ENCODE results near the gene IL3RA.
"Not testable (repeated sequence)": the region's sequence is repeated elsewhere in the genome, so short reads cannot be mapped to it uniquely, and the experiment has no call there.

Gene IL3RA

GRCh38 chrX:1332433-1332832, 4.2 kb upstream of the IL3RA start:
- not testable (repeated sequence) for DNase-seq

GRCh38 chrX:1334854-1335253, 1.7 kb upstream of the IL3RA start:
- DNase-seq: peak in 1 of 2 donors; percentile 32

GRCh38 chrX:1336948-1337779, 579 bp downstream of the IL3RA start:
- peak; percentile 20 to 33 for DNase-seq

GRCh38 chrX:1341545-1342184, 5.1 kb downstream of the IL3RA start:
- peak; percentile 86 to 93 for DNase-seq

- not testable (repeated sequence) for DNase-seq
These were observed 13.0 kb downstream of the IL3RA start for GRCh38 chrX:1349606-1350005.

- DNase-seq: no peak
These were observed 15.6 kb downstream of the IL3RA start for GRCh38 chrX:1351981-1352714.

- DNase-seq: no peak
These were observed 17.7 kb downstream of the IL3RA start for GRCh38 chrX:1354036-1355019.

- DNase-seq: no peak
These were observed 18.8 kb downstream of the IL3RA start for GRCh38 chrX:1355131-1356046.

GRCh38 chrX:1357993-1358392, 21.4 kb downstream of the IL3RA start:
- no peak for DNase-seq

- no peak for DNase-seq
These were observed 22.4 kb downstream of the IL3RA start for GRCh38 chrX:1358793-1359476.

GRCh38 chrX:1359477-1359873, 22.9 kb downstream of the IL3RA start:
- DNase-seq: no peak

- DNase-seq: no peak
These were observed 23.6 kb downstream of the IL3RA start for GRCh38 chrX:1360171-1360570.

GRCh38 chrX:1361275-1361674, 24.7 kb downstream of the IL3RA start:
- no peak for DNase-seq

GRCh38 chrX:1361910-1362309, 25.3 kb downstream of the IL3RA start:
- no peak for DNase-seq

- not testable (repeated sequence) for DNase-seq
These were observed 29.8 kb downstream of the IL3RA start for GRCh38 chrX:1366363-1366762.

- DNase-seq: no peak
These were observed 31.8 kb downstream of the IL3RA start for GRCh38 chrX:1368385-1368698.

GRCh38 chrX:1378306-1378759, 41.7 kb downstream of the IL3RA start:
- no peak for DNase-seq

GRCh38 chrX:1380672-1381233, 44.2 kb downstream of the IL3RA start:
- DNase-seq: peak in 1 of 2 donors; percentile 15

- no peak for DNase-seq
These were observed 48.2 kb downstream of the IL3RA start for GRCh38 chrX:1384658-1385252.
